ENCODE data around the gene CC2D2B. TPM values are rescaled to one million over a fixed set of nuclear protein-coding genes. Genes with fewer than 3 reads are reported as not detected.

Gene CC2D2B
- total RNA-seq: 10 to 100 TPM in 1 of 4 donors, 1 to 10 TPM in 3; 1.1 to 30.5 (median 2.0) TPM

- H3K9me3 ChIP-seq: no peaks in the 10 kb centered on the region
- no peaks in the 10 kb centered on the region for H3K36me3 ChIP-seq
- peak within 1 kb of the TSS; percentile 68 to 85 (median 82) for H3K27ac ChIP-seq
- TF ChIP-seq CTCF (IDR thresholded peaks at IDR 0.05) (no peak), POLR2A (IDR thresholded peaks at IDR 0.05) (no peak)
- DNase-seq: peak; percentile 78 to 89 (median 82)
- peak within 1 kb of the TSS; percentile 63 to 83 (median 71) for H3K4me3 ChIP-seq
- no peaks in the 10 kb centered on the region for H3K27me3 ChIP-seq
- H3K4me1 ChIP-seq: no peaks in the 10 kb centered on the region
Observed at GRCh38 chr10:95907456-95908253, at the start of gene CC2D2B. Gene CC2D2B (plus strand): TSS chr10:95907975. CDS start chr10:95911324, 3,349 bp downstream.

GRCh38 chr10:95860166-95860940, 47.4 kb upstream of the CC2D2B start:
- no peak for TF ChIP-seq CTCF (IDR thresholded peaks at IDR 0.05)
- TF ChIP-seq POLR2A (IDR thresholded peaks at IDR 0.05): no peak
- H3K4me3 ChIP-seq: no peak overlapping the region
- H3K27ac ChIP-seq: no peak overlapping the region
- H3K27me3 ChIP-seq: no peaks in the 10 kb centered on the region
- no peaks in the 10 kb centered on the region for H3K9me3 ChIP-seq
- no peaks in the 10 kb centered on the region for H3K4me1 ChIP-seq
- DNase-seq: no peak
- no peaks in the 10 kb centered on the region for H3K36me3 ChIP-seq

GRCh38 chr10:95861386-95861785, 46.4 kb upstream of the CC2D2B start:
- TF ChIP-seq CTCF (IDR thresholded peaks at IDR 0.05) (no peak), POLR2A (IDR thresholded peaks at IDR 0.05) (no peak)
- H3K27ac ChIP-seq: no peak overlapping the region
- H3K36me3 ChIP-seq: no peaks in the 10 kb centered on the region

GRCh38 chr10:95864906-95865813, 42.6 kb upstream of the CC2D2B start:
- Histone ChIP-seq H3K27ac (peak overlapping the region in 2 of 4 donors; percentile 10 to 43), H3K4me3 (no peak overlapping the region), H3K9me3 (no peaks in the 10 kb centered on the region), H3K4me1 (no peaks in the 10 kb centered on the region), H3K27me3 (no peaks in the 10 kb centered on the region), H3K36me3 (no peaks in the 10 kb centered on the region)
- peak in 2 of 3 donors; percentile 29 to 61 for DNase-seq
- TF ChIP-seq POLR2A (IDR thresholded peaks at IDR 0.05) (no peak), CTCF (IDR thresholded peaks at IDR 0.05) (peak in 5 of 6 experiments; percentile 36 to 61 (median 52))

More at GRCh38 chr10:95861386-95861785, 46.4 kb upstream of the CC2D2B start:
- no peak overlapping the region for H3K4me3 ChIP-seq
- no peaks in the 10 kb centered on the region for H3K27me3 ChIP-seq
- no peaks in the 10 kb centered on the region for H3K9me3 ChIP-seq
- no peak for DNase-seq
- H3K4me1 ChIP-seq: no peaks in the 10 kb centered on the region
